HEK293 (cell line): ENCODE data around the gene PBXIP1.

ENCODE experiments used
- INSM2 ChIP-seq: fragments of 450-650 bp; formaldehyde crosslinking; IDR thresholded peaks from 2 replicates; pipeline ENCODE4 v1.5.1; 2016; ENCODE audit warnings: missing biosample characterization, missing genetic modification characterization
- KLF10 ChIP-seq: fragments of 450-650 bp; IDR thresholded peaks from 2 replicates; pipeline ENCODE4 v1.5.1; 2018; ENCODE audit warnings: missing biosample characterization, mild to moderate bottlenecking, missing genetic modification characterization
- PRDM1 ChIP-seq: fragments of 450-650 bp; formaldehyde crosslinking; IDR thresholded peaks from 2 replicates; pipeline ENCODE4; 2016; ENCODE audit warnings: missing biosample characterization, missing genetic modification characterization
- SALL2 ChIP-seq: fragments of 450-650 bp; formaldehyde crosslinking; IDR thresholded peaks from 2 replicates; pipeline ENCODE4 v1.5.0; 2017; ENCODE audit warnings: missing biosample characterization, mild to moderate bottlenecking, missing genetic modification characterization, borderline replicate concordance
- SCRT2 ChIP-seq: fragments of 450-650 bp; formaldehyde crosslinking; IDR thresholded peaks from 2 replicates; pipeline ENCODE4 v1.5.1; 2016; ENCODE audit warnings: missing biosample characterization, missing genetic modification characterization
- ZBTB17 ChIP-seq: fragments of 450-650 bp; formaldehyde crosslinking; IDR thresholded peaks from 2 replicates; pipeline ENCODE4 v1.5.1; 2016; ENCODE audit warnings: missing biosample characterization, missing genetic modification characterization
- ZIC2 ChIP-seq: fragments of 450-650 bp; formaldehyde crosslinking; IDR thresholded peaks from 2 replicates; pipeline ENCODE4 v1.5.1; 2016; ENCODE audit warnings: missing biosample characterization, missing genetic modification characterization
- ZNF169 ChIP-seq: fragments of 450-650 bp; formaldehyde crosslinking; IDR thresholded peaks from 2 replicates; pipeline ENCODE4 v1.5.1; 2016; ENCODE audit warnings: missing biosample characterization, missing genetic modification characterization
- ZNF174 ChIP-seq: fragments of 450-650 bp; formaldehyde crosslinking; IDR thresholded peaks from 2 replicates; pipeline ENCODE4 v1.5.0; 2017; ENCODE audit warnings: missing biosample characterization, mild to moderate bottlenecking, missing genetic modification characterization
- ZNF274 ChIP-seq, 2 experiments: fragments of 200-500 bp in 1 of 2; fragments of 450-650 bp in 1 of 2; sonication (Bioruptor generic) in 1 of 2; formaldehyde crosslinking in 1 of 2; IDR thresholded peaks; 2 replicates each; pipeline versions ENCODE4 v1.5.1 to v1.6.1; 2014 to 2016; ENCODE audit warnings: borderline replicate concordance in 1 of 2, inconsistent platforms in 1 of 2, low read length in 1 of 2, missing biosample characterization in 1 of 2, missing genetic modification characterization in 1 of 2
- ZNF324 ChIP-seq: fragments of 450-650 bp; formaldehyde crosslinking; IDR thresholded peaks from 2 replicates; pipeline ENCODE4 v1.5.1; 2016; ENCODE audit warnings: missing biosample characterization, missing genetic modification characterization
- ZNF350 ChIP-seq: fragments of 450-650 bp; formaldehyde crosslinking; IDR thresholded peaks from 2 replicates; pipeline ENCODE4 v1.5.0; 2017; ENCODE audit warnings: missing biosample characterization, mild to moderate bottlenecking, missing genetic modification characterization
- ZNF529 ChIP-seq: fragments of 450-650 bp; formaldehyde crosslinking; IDR thresholded peaks from 2 replicates; pipeline ENCODE4 v1.5.1; 2017; ENCODE audit warnings: missing genetic modification characterization, missing biosample characterization; ENCODE audit not compliant: insufficient replicate concordance
- ZNF530 ChIP-seq: fragments of 450-650 bp; formaldehyde crosslinking; IDR thresholded peaks from 2 replicates; pipeline ENCODE4 v1.5.1; 2016; ENCODE audit warnings: low read depth, missing biosample characterization, missing genetic modification characterization
- ZNF544 ChIP-seq: fragments of 450-650 bp; formaldehyde crosslinking; IDR thresholded peaks from 2 replicates; pipeline ENCODE4 v1.5.0; 2017; ENCODE audit warnings: missing biosample characterization, missing genetic modification characterization
- ZNF600 ChIP-seq: fragments of 450-650 bp; formaldehyde crosslinking; IDR thresholded peaks from 2 replicates; pipeline ENCODE4 v1.5.1; 2016; ENCODE audit warnings: missing biosample characterization, missing genetic modification characterization
- ZNF830 ChIP-seq: fragments of 450-650 bp; IDR thresholded peaks from 2 replicates; pipeline ENCODE4 v1.5.0; 2018; ENCODE audit warnings: missing biosample characterization, missing genetic modification characterization, low read depth, mild to moderate bottlenecking, moderate library complexity
- TF ChIP-seq, protein P1 (sequence below): fragments of 450-650 bp; formaldehyde crosslinking; IDR thresholded peaks from 2 replicates; pipeline ENCODE4 v1.5.1; 2016; ENCODE audit warnings: missing biosample characterization, missing genetic modification characterization
- TF ChIP-seq, protein P2 (sequence below): fragments of 450-650 bp; formaldehyde crosslinking; IDR thresholded peaks from 2 replicates; pipeline ENCODE4 v1.5.1; 2016; ENCODE audit warnings: missing biosample characterization, missing genetic modification characterization
- TF ChIP-seq, protein P3 (sequence below): fragments of 450-650 bp; formaldehyde crosslinking; IDR thresholded peaks from 2 replicates; pipeline ENCODE4 v1.5.1; 2017; ENCODE audit warnings: missing biosample characterization, missing genetic modification characterization
- TF ChIP-seq, protein P4 (sequence below): fragments of 450-650 bp; formaldehyde crosslinking; IDR thresholded peaks from 2 replicates; pipeline ENCODE4 v1.5.1; 2016; ENCODE audit warnings: missing biosample characterization, missing genetic modification characterization

Gene PBXIP1

GRCh38 chr1:154992721-154993571, 37.0 kb upstream of the PBXIP1 start (continued):
- TF ChIP-seq ZNF529 (tag by site-specific recombination) (no peak), SALL2 (no peak), ZBTB17 (tag by site-specific recombination) (no peak), ZNF830 (tag by site-specific recombination) (no peak), SCRT2 (tag by site-specific recombination) (peak; percentile 76), PRDM1 (tag by site-specific recombination) (no peak), ZNF600 (tag by site-specific recombination) (peak; percentile 81), ZIC2 (peak; percentile 94), KLF10 (tag by site-specific recombination) (no peak), ZNF544 (tag by site-specific recombination) (no peak), ZNF274 (IDR thresholded peaks at IDR 0.05; ENCODE audit: low read length) (no peak), ZNF274 (tag by site-specific recombination; IDR thresholded peaks at IDR 0.05; ENCODE audit: borderline replicate concordance) (no peak), ZNF350 (tag by site-specific recombination) (no peak), ZNF169 (tag by site-specific recombination) (no peak), ZNF530 (no peak), ZNF174 (no peak), ZNF324 (tag by site-specific recombination) (no peak), INSM2 (tag by site-specific recombination) (no peak)
- TF ChIP-seq, protein P1, sequence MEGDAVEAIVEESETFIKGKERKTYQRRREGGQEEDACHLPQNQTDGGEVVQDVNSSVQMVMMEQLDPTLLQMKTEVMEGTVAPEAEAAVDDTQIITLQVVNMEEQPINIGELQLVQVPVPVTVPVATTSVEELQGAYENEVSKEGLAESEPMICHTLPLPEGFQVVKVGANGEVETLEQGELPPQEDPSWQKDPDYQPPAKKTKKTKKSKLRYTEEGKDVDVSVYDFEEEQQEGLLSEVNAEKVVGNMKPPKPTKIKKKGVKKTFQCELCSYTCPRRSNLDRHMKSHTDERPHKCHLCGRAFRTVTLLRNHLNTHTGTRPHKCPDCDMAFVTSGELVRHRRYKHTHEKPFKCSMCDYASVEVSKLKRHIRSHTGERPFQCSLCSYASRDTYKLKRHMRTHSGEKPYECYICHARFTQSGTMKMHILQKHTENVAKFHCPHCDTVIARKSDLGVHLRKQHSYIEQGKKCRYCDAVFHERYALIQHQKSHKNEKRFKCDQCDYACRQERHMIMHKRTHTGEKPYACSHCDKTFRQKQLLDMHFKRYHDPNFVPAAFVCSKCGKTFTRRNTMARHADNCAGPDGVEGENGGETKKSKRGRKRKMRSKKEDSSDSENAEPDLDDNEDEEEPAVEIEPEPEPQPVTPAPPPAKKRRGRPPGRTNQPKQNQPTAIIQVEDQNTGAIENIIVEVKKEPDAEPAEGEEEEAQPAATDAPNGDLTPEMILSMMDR (tag by site-specific recombination), result peak; percentile 71
- TF ChIP-seq, protein P2, sequence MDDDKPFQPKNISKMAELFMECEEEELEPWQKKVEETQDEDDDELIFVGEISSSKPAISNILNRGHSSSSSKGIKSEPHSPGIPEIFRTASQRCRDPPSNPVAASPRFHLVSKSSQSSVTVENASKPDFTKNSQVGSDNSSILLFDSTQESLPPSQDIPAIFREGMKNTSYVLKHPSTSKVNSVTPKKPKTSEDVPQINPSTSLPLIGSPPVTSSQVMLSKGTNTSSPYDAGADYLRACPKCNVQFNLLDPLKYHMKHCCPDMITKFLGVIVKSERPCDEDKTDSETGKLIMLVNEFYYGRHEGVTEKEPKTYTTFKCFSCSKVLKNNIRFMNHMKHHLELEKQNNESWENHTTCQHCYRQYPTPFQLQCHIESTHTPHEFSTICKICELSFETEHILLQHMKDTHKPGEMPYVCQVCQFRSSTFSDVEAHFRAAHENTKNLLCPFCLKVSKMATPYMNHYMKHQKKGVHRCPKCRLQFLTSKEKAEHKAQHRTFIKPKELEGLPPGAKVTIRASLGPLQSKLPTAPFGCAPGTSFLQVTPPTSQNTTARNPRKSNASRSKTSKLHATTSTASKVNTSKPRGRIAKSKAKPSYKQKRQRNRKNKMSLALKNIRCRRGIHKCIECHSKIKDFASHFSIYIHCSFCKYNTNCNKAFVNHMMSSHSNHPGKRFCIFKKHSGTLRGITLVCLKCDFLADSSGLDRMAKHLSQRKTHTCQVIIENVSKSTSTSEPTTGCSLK (tag by site-specific recombination), result no peak
- TF ChIP-seq, protein P3, sequence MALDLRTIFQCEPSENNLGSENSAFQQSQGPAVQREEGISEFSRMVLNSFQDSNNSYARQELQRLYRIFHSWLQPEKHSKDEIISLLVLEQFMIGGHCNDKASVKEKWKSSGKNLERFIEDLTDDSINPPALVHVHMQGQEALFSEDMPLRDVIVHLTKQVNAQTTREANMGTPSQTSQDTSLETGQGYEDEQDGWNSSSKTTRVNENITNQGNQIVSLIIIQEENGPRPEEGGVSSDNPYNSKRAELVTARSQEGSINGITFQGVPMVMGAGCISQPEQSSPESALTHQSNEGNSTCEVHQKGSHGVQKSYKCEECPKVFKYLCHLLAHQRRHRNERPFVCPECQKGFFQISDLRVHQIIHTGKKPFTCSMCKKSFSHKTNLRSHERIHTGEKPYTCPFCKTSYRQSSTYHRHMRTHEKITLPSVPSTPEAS (tag by site-specific recombination), result no peak
- TF ChIP-seq, protein P4, sequence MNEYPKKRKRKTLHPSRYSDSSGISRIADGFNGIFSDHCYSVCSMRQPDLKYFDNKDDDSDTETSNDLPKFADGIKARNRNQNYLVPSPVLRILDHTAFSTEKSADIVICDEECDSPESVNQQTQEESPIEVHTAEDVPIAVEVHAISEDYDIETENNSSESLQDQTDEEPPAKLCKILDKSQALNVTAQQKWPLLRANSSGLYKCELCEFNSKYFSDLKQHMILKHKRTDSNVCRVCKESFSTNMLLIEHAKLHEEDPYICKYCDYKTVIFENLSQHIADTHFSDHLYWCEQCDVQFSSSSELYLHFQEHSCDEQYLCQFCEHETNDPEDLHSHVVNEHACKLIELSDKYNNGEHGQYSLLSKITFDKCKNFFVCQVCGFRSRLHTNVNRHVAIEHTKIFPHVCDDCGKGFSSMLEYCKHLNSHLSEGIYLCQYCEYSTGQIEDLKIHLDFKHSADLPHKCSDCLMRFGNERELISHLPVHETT (tag by site-specific recombination), result no peak
